Liver (tissue), 9 donors: Measurements from ENCODE around the gene B4GALT4. TPM values are rescaled to one million over a fixed set of nuclear protein-coding genes. Genes with fewer than 3 reads are reported as not detected.

ENCODE experiments used
- DNase-seq: peaks from one replicate; pipeline ENCODE4 v3.0.0-alpha.2; 2017; ENCODE audit warnings: low spot score
- H3K27ac ChIP-seq, 2 donors: one replicate each; pipeline ENCODE4 v1.7.0; 2013; ENCODE audit warnings: inconsistent platforms in 2 of 2, low read length in 2 of 2, control low read depth in 1 of 2, low read depth in 1 of 2, mild to moderate bottlenecking in 1 of 2
- H3K27me3 ChIP-seq, 4 donors: one replicate each; pipeline versions ENCODE4 v1.6.1 to v1.7.0; 2013; ENCODE audit warnings: low read length in 3 of 4, inconsistent platforms in 1 of 4, mild to moderate bottlenecking in 1 of 4, moderate library complexity in 1 of 4; ENCODE audit not compliant: control insufficient read depth in 4 of 4, insufficient read depth in 4 of 4
- H3K36me3 ChIP-seq, 4 donors: one replicate each; pipeline versions ENCODE4 v1.6.1 to v1.7.0; 2013; ENCODE audit warnings: low read length in 3 of 4, mild to moderate bottlenecking in 3 of 4, low read depth in 1 of 4, moderate library complexity in 1 of 4; ENCODE audit not compliant: control insufficient read depth in 4 of 4, insufficient read depth in 3 of 4
- H3K4me1 ChIP-seq, 4 donors: one replicate each; pipeline versions ENCODE4 v1.6.1 to v1.7.0; 2013; ENCODE audit warnings: low read length in 3 of 4, mild to moderate bottlenecking in 3 of 4, moderate library complexity in 1 of 4; ENCODE audit not compliant: control insufficient read depth in 4 of 4, insufficient read depth in 4 of 4
- H3K4me3 ChIP-seq, 3 donors: one replicate each; pipeline versions ENCODE4 v1.6.1 to v1.7.0; 2013; ENCODE audit warnings: low read length in 3 of 3, control low read depth in 1 of 3, low read depth in 1 of 3, mild to moderate bottlenecking in 1 of 3
- H3K9ac ChIP-seq, 2 donors: one replicate each; pipeline ENCODE4 v1.7.0; 2013; ENCODE audit warnings: low read length in 2 of 2, mild to moderate bottlenecking in 2 of 2, moderate library complexity in 2 of 2, control low read depth in 1 of 2, low read depth in 1 of 2
- H3K9me3 ChIP-seq, 4 donors: one replicate each; pipeline versions ENCODE4 v1.6.1 to v1.7.0; 2013; ENCODE audit warnings: low read length in 3 of 4; ENCODE audit not compliant: control insufficient read depth in 4 of 4
- ATF3 ChIP-seq: IDR thresholded peaks from 2 replicates; pipeline ENCODE4 v1.6.1; 2016; ENCODE audit warnings: antibody characterized with exemption
- CTCF ChIP-seq: fragments of 150-350 bp; IDR thresholded peaks from 2 replicates; pipeline ENCODE4 v1.5.1; 2017; ENCODE audit warnings: improper control_type of control experiment, low read depth, low read length; ENCODE audit not compliant: missing input control
- FOXA2 ChIP-seq: IDR thresholded peaks from 2 replicates; pipeline ENCODE4 v1.6.1; 2016; ENCODE audit warnings: antibody characterized with exemption
- GABPA ChIP-seq, 2 donors: IDR thresholded peaks in 1 of 2; conservative IDR thresholded peaks in 1 of 2; 2 replicates each; pipeline ENCODE4 v1.6.1; 2016; ENCODE audit warnings: antibody characterized with exemption in 2 of 2, mild to moderate bottlenecking in 1 of 2, moderate library complexity in 1 of 2
- HNF4A ChIP-seq, 2 donors: conservative IDR thresholded peaks; 2 replicates each; pipeline ENCODE4 v1.6.1; 2016; ENCODE audit warnings: antibody characterized with exemption in 2 of 2, mild to moderate bottlenecking in 2 of 2
- HNF4G ChIP-seq: IDR thresholded peaks from 2 replicates; pipeline ENCODE4 v1.6.1; 2016; ENCODE audit warnings: antibody characterized with exemption
- JUND ChIP-seq, 2 donors: IDR thresholded peaks; 2 replicates each; pipeline ENCODE4 v1.6.1; 2016; ENCODE audit warnings: antibody characterized with exemption in 2 of 2
- MAX ChIP-seq: IDR thresholded peaks from 2 replicates; pipeline ENCODE4 v1.6.1; 2016; ENCODE audit warnings: antibody characterized with exemption
- NR2F2 ChIP-seq: IDR thresholded peaks from 2 replicates; pipeline ENCODE4 v1.6.1; 2016; ENCODE audit warnings: antibody characterized with exemption
- RAD21 ChIP-seq, 2 donors: IDR thresholded peaks; 2 replicates each; pipeline ENCODE4 v1.6.1; 2016; ENCODE audit warnings: antibody characterized with exemption in 2 of 2, mild to moderate bottlenecking in 2 of 2
- REST ChIP-seq: IDR thresholded peaks from 2 replicates; pipeline ENCODE4 v1.6.1; 2016; ENCODE audit warnings: antibody characterized with exemption, mild to moderate bottlenecking
- RXRA ChIP-seq, 2 donors: IDR thresholded peaks; 2 replicates each; pipeline ENCODE4 v1.6.1; 2017 to 2018; ENCODE audit warnings: antibody characterized with exemption in 2 of 2, mild to moderate bottlenecking in 1 of 2
- SP1 ChIP-seq: IDR thresholded peaks from 2 replicates; pipeline ENCODE4 v1.6.1; 2018; ENCODE audit warnings: antibody characterized with exemption, mild to moderate bottlenecking
- TAF1 ChIP-seq: conservative IDR thresholded peaks from 2 replicates; pipeline ENCODE4 v1.6.1; 2016; ENCODE audit warnings: antibody characterized with exemption, mild to moderate bottlenecking
- ZBTB33 ChIP-seq: IDR thresholded peaks from 2 replicates; pipeline ENCODE4 v1.6.1; 2016; ENCODE audit warnings: antibody characterized with exemption
- WGBS: extraction: QIAGEN DNeasy Blood & Tissue Kit; methylation state at CpG from one replicate; pipeline ENCODE4 v1.1.7; 2013; 5-methylcytosine and 5-hydroxymethylcytosine counted together
- polyA plus RNA-seq, 2 donors: library from polyadenylated mRNA; stranded (reverse) in 1 of 2; unstranded in 1 of 2; fragments of 200-250 nt in 1 of 2; fragments of >200 nt in 1 of 2; fragmentation: Nextera tagmentation in 1 of 2; extraction: Ambion mirVana in 1 of 2; gene quantifications; one replicate each; pipeline versions ENCODE4 v1.2.1 to v1.2.3, GENCODE V29; 2013 to 2015
- total RNA-seq, 2 donors: library from RNA; depleted of rRNA; stranded (reverse); fragments of >200 nt; gene quantifications; one replicate each; pipeline ENCODE4 v1.2.3, GENCODE V29; 2014
- donor health status: healthy.
- donor health status: healthy.
- donor health status: healthy.
- donor health status: healthy.
- donor health status: healthy.

B4GALT4 gene
- total and polyA plus RNA-seq, 4 donors, result 9.3 to 14.6 (median 10.5) TPM

GRCh38 chr3:119240101-119240590 is 532 bp downstream of the B4GALT4 start:
- Histone ChIP-seq H3K4me3 (peak overlapping the region; percentile 87 to 99 (median 88)), H3K4me1 (peaks cover 2 to 22% (median 20%) of the 10 kb centered on the region in 4 donors), H3K27me3 (no peaks in the 10 kb centered on the region), H3K36me3 (peaks cover 0 to 9% (median 5%) of the 10 kb centered on the region in 4 donors), H3K27ac (peak overlapping the region; percentile 90 to 95), H3K9ac (peak overlapping the region; percentile 77 to 84), H3K9me3 (no peaks in the 10 kb centered on the region)
- 3% methylated on average over 16 of the region's 16 CpGs for WGBS
- no peak for TF ChIP-seq HNF4G
- TF ChIP-seq ZBTB33, result no peak
- no peak for TF ChIP-seq JUND (IDR thresholded peaks at IDR 0.05)
- no peak for TF ChIP-seq ATF3
- TF ChIP-seq NR2F2, result peak; percentile 68
- peak; percentile 54 to 61 for TF ChIP-seq HNF4A (conservative IDR thresholded peaks at IDR 0.05)
- no peak for TF ChIP-seq REST
- no peak for TF ChIP-seq CTCF
- peak in 1 of 2 donors; percentile 37 for TF ChIP-seq RXRA (IDR thresholded peaks at IDR 0.05)
- TF ChIP-seq RAD21 (IDR thresholded peaks at IDR 0.05), result no peak
- peak; percentile 16 for TF ChIP-seq SP1
- TF ChIP-seq GABPA (IDR thresholded peaks at IDR 0.05 in 1 of 2, conservative IDR thresholded peaks at IDR 0.05 in 1 of 2), result no peak
- no peak for TF ChIP-seq TAF1
- TF ChIP-seq FOXA2, result no peak
- DNase-seq, result peak; percentile 59

GRCh38 chr3:119239206-119239820 is 1.4 kb downstream of the B4GALT4 start:
- no peaks in the 10 kb centered on the region for H3K9me3 ChIP-seq
- H3K4me3 ChIP-seq, result peak overlapping the region in 2 of 3 donors; percentile 88 to 99
- peaks cover 0 to 18% (median 9%) of the 10 kb centered on the region in 4 donors for H3K36me3 ChIP-seq
- H3K27me3 ChIP-seq, result no peaks in the 10 kb centered on the region
- H3K27ac ChIP-seq, result no peak overlapping the region
- H3K4me1 ChIP-seq, result peaks cover 2 to 22% (median 20%) of the 10 kb centered on the region in 4 donors
- 37% methylated on average over 5 of the region's 5 CpGs for whole genome bisulfite sequencing
- TF ChIP-seq MAX, result no peak
- no peak for DNase-seq
- H3K9ac ChIP-seq, result peak overlapping the region; percentile 77 to 84
